ENCODE measurements around the gene OPN5. TPM values are rescaled to one million over a fixed set of nuclear protein-coding genes. Genes with fewer than 3 reads are reported as not detected.

Gene OPN5
- total and polyA plus RNA-seq, 2 experiments from 2014 or later = not detected

GRCh38 chr6:47767102-47767501 lies 14.7 kb upstream of the OPN5 start:
- H3K27me3 Mint-ChIP-seq (ENCODE audit: insufficient read depth, low read depth, poor library complexity) = no peaks in the 10 kb centered on the region
- no peak overlapping the region for H3K4me3 Mint-ChIP-seq
- Histone ChIP-seq H3K27me3 (ENCODE audit: insufficient read depth) (no peaks in the 10 kb centered on the region), H3K27ac (ENCODE audit: low read depth) (no peak overlapping the region), H3K79me2 (replicated peaks; ENCODE audit: insufficient read depth) (no peaks in the 10 kb centered on the region), H3K4me3 (no peak overlapping the region), H3K4me1 (ENCODE audit: insufficient read depth) (no peaks in the 10 kb centered on the region), H3K4me2 (no peak overlapping the region), H2AFZ (no peak overlapping the region), H3K36me3 (ENCODE audit: insufficient read depth) (no peaks in the 10 kb centered on the region), H3K9me2 (ENCODE audit: insufficient read depth) (no peaks in the 10 kb centered on the region), H4K20me1 (replicated peaks; ENCODE audit: insufficient read depth) (no peaks in the 10 kb centered on the region), H3F3A (replicated peaks; ENCODE audit: low read depth) (no peaks in the 10 kb centered on the region)
- TF ChIP-seq ZNF331 (CRISPR knock-in tag; IDR thresholded peaks at IDR 0.05; ENCODE audit: low read depth) = no peak
- no peak for TF ChIP-seq ZNF114 (CRISPR knock-in tag; IDR thresholded peaks at IDR 0.05)
- TF ChIP-seq, protein P1, sequence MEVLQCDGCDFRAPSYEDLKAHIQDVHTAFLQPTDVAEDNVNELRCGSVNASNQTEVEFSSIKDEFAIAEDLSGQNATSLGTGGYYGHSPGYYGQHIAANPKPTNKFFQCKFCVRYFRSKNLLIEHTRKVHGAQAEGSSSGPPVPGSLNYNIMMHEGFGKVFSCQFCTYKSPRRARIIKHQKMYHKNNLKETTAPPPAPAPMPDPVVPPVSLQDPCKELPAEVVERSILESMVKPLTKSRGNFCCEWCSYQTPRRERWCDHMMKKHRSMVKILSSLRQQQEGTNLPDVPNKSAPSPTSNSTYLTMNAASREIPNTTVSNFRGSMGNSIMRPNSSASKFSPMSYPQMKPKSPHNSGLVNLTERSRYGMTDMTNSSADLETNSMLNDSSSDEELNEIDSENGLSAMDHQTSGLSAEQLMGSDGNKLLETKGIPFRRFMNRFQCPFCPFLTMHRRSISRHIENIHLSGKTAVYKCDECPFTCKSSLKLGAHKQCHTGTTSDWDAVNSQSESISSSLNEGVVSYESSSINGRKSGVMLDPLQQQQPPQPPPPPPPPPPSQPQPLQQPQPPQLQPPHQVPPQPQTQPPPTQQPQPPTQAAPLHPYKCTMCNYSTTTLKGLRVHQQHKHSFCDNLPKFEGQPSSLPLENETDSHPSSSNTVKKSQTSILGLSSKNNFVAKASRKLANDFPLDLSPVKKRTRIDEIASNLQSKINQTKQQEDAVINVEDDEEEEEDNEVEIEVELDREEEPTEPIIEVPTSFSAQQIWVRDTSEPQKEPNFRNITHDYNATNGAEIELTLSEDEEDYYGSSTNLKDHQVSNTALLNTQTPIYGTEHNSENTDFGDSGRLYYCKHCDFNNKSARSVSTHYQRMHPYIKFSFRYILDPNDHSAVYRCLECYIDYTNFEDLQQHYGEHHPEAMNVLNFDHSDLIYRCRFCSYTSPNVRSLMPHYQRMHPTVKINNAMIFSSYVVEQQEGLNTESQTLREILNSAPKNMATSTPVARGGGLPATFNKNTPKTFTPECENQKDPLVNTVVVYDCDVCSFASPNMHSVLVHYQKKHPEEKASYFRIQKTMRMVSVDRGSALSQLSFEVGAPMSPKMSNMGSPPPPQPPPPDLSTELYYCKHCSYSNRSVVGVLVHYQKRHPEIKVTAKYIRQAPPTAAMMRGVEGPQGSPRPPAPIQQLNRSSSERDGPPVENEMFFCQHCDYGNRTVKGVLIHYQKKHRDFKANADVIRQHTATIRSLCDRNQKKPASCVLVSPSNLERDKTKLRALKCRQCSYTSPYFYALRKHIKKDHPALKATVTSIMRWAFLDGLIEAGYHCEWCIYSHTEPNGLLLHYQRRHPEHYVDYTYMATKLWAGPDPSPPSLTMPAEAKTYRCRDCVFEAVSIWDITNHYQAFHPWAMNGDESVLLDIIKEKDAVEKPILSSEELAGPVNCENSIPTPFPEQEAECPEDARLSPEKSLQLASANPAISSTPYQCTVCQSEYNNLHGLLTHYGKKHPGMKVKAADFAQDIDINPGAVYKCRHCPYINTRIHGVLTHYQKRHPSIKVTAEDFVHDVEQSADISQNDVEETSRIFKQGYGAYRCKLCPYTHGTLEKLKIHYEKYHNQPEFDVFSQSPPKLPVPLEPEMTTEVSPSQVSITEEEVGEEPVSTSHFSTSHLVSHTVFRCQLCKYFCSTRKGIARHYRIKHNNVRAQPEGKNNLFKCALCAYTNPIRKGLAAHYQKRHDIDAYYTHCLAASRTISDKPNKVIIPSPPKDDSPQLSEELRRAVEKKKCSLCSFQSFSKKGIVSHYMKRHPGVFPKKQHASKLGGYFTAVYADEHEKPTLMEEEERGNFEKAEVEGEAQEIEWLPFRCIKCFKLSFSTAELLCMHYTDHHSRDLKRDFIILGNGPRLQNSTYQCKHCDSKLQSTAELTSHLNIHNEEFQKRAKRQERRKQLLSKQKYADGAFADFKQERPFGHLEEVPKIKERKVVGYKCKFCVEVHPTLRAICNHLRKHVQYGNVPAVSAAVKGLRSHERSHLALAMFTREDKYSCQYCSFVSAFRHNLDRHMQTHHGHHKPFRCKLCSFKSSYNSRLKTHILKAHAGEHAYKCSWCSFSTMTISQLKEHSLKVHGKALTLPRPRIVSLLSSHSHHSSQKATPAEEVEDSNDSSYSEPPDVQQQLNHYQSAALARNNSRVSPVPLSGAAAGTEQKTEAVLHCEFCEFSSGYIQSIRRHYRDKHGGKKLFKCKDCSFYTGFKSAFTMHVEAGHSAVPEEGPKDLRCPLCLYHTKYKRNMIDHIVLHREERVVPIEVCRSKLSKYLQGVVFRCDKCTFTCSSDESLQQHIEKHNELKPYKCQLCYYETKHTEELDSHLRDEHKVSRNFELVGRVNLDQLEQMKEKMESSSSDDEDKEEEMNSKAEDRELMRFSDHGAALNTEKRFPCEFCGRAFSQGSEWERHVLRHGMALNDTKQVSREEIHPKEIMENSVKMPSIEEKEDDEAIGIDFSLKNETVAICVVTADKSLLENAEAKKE (CRISPR knock-in tag; IDR thresholded peaks at IDR 0.05) = no peak
- TF ChIP-seq, protein P2, sequence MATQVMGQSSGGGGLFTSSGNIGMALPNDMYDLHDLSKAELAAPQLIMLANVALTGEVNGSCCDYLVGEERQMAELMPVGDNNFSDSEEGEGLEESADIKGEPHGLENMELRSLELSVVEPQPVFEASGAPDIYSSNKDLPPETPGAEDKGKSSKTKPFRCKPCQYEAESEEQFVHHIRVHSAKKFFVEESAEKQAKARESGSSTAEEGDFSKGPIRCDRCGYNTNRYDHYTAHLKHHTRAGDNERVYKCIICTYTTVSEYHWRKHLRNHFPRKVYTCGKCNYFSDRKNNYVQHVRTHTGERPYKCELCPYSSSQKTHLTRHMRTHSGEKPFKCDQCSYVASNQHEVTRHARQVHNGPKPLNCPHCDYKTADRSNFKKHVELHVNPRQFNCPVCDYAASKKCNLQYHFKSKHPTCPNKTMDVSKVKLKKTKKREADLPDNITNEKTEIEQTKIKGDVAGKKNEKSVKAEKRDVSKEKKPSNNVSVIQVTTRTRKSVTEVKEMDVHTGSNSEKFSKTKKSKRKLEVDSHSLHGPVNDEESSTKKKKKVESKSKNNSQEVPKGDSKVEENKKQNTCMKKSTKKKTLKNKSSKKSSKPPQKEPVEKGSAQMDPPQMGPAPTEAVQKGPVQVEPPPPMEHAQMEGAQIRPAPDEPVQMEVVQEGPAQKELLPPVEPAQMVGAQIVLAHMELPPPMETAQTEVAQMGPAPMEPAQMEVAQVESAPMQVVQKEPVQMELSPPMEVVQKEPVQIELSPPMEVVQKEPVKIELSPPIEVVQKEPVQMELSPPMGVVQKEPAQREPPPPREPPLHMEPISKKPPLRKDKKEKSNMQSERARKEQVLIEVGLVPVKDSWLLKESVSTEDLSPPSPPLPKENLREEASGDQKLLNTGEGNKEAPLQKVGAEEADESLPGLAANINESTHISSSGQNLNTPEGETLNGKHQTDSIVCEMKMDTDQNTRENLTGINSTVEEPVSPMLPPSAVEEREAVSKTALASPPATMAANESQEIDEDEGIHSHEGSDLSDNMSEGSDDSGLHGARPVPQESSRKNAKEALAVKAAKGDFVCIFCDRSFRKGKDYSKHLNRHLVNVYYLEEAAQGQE (IDR thresholded peaks at IDR 0.05; ENCODE audit: unreplicated experiment) = no peak
- no peak for TF ChIP-seq EZH2phosphoT487 (IDR thresholded peaks at IDR 0.05; ENCODE audit: unreplicated experiment)
- no peak for TF ChIP-seq ETS1 (IDR thresholded peaks at IDR 0.05)
- TF ChIP-seq, protein P3, sequence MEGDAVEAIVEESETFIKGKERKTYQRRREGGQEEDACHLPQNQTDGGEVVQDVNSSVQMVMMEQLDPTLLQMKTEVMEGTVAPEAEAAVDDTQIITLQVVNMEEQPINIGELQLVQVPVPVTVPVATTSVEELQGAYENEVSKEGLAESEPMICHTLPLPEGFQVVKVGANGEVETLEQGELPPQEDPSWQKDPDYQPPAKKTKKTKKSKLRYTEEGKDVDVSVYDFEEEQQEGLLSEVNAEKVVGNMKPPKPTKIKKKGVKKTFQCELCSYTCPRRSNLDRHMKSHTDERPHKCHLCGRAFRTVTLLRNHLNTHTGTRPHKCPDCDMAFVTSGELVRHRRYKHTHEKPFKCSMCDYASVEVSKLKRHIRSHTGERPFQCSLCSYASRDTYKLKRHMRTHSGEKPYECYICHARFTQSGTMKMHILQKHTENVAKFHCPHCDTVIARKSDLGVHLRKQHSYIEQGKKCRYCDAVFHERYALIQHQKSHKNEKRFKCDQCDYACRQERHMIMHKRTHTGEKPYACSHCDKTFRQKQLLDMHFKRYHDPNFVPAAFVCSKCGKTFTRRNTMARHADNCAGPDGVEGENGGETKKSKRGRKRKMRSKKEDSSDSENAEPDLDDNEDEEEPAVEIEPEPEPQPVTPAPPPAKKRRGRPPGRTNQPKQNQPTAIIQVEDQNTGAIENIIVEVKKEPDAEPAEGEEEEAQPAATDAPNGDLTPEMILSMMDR (conservative IDR thresholded peaks at IDR 0.05; ENCODE audit: low read depth in 2 of 2) = no peak
- no peak for TF ChIP-seq EZH2 (IDR thresholded peaks at IDR 0.05; ENCODE audit: low read depth, unreplicated experiment)
- no peak for TF ChIP-seq STAT1 (IDR thresholded peaks at IDR 0.05; ENCODE audit: unreplicated experiment)
- TF ChIP-seq CREB1 (CRISPR knock-in tag; IDR thresholded peaks at IDR 0.05; ENCODE audit: low read depth) = no peak
- TF ChIP-seq NANOG (IDR thresholded peaks at IDR 0.05; ENCODE audit: borderline replicate concordance) = no peak
- no peak for TF ChIP-seq POLR2AphosphoS5 (IDR thresholded peaks at IDR 0.05; ENCODE audit: low read depth)
- no peak for TF ChIP-seq JUNB (IDR thresholded peaks at IDR 0.05; ENCODE audit: unreplicated experiment)
- no peak overlapping the region for H3K27ac Mint-ChIP-seq
- peaks cover 3% of the 10 kb centered on the region; the same call in 1 of the 3 replicates for H3K36me3 Mint-ChIP-seq (ENCODE audit: low read depth)
- H3K9me3 Mint-ChIP-seq = peaks cover 4% of the 10 kb centered on the region; the same call in 1 of the 3 replicates
- ATAC-seq (no peak), DNase-seq (ENCODE audit: low spot score) (no peak)
- H3K4me1 Mint-ChIP-seq = no peaks in the 10 kb centered on the region

Measured in GM23338 (cell line).